Colonic mucosa (tissue), 4 donors: Measurements from ENCODE around the gene HPGDS. TPM values are rescaled to one million over a fixed set of nuclear protein-coding genes. Genes with fewer than 3 reads are reported as not detected.

ENCODE experiments used
- DNase-seq: peaks from one replicate; pipeline ENCODE4 v3.0.0-alpha.2; 2020
- H3K27ac ChIP-seq: fragments of 200-600 bp; one replicate; pipeline ENCODE4 v1.8.0; 2021
- H3K27me3 ChIP-seq: fragments of 200-600 bp; one replicate; pipeline ENCODE4 v1.8.0; 2021
- H3K36me3 ChIP-seq: fragments of 200-600 bp; one replicate; pipeline ENCODE4 v1.8.0; 2021
- H3K4me1 ChIP-seq: fragments of 200-600 bp; one replicate; pipeline ENCODE4 v1.8.0; 2021; ENCODE audit warnings: mild to moderate bottlenecking
- H3K4me3 ChIP-seq: fragments of 200-600 bp; one replicate; pipeline ENCODE4 v1.8.0; 2021
- H3K9ac ChIP-seq, 2 donors: one replicate each; pipeline ENCODE4 v1.7.0; 2013; ENCODE audit warnings: control low read depth in 2 of 2, low read depth in 2 of 2, low read length in 2 of 2
- H3K9me3 ChIP-seq: fragments of 200-600 bp; one replicate; pipeline ENCODE4 v1.8.0; 2021
- CTCF ChIP-seq: fragments of 200-600 bp; IDR thresholded peaks from one replicate; pipeline ENCODE4 v1.8.0; 2022; ENCODE audit warnings: antibody characterized with exemption, mild to moderate bottlenecking
- intact Hi-C: fragments of 100-400 bp; cut with DNase I; formaldehyde crosslinking; loops from one replicate; pipeline ENCODE4 v1.14.1; 2022
- total RNA-seq, 2 donors: library from RNA; stranded (reverse); fragmentation: NEBNext Ultra II Directional in 1 of 2; extraction: Animal tissue kit (Norgen Biotek cat#: 25700) in 1 of 2; gene quantifications; one replicate each; pipeline ENCODE4 v1.2.1, GENCODE V29; 2021
- donor health status: healthy.
- donor health status: DM: no; HTN: no; CAD: no.
- donor health status: DM: no; HTN: no; CAD: no.

The HPGDS gene
- total RNA-seq, 2 donors from 2014 or later, result 1.5 to 1.7 TPM

DNA sequence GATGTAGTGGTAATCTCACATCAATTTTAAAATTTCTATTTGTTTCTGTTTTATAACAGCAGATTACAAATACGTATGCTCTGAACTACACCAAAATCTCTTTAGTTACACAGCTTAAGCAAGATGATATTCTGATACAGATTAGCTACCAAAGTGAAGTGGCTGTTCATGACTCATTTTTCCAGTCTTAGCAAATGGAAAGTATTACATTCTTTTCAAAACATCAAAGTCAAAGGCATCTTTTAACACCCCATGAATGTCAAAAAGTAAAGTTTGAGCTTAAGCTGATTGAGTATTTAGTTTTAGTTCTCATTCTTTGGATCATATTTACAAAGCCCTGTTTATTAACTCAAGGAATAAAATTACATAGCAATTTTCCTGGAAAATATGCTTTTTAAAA lies 6.6 kb upstream of the HPGDS start:
- H3K9ac ChIP-seq, result no peak overlapping the region
- intact Hi-C loops, result no loop called here
- no peak for DNase-seq
- H3K27me3 ChIP-seq, result no peaks in the 10 kb centered on the region
- no peaks in the 10 kb centered on the region for H3K4me1 ChIP-seq
- no peak overlapping the region for H3K27ac ChIP-seq
- H3K36me3 ChIP-seq, result no peaks in the 10 kb centered on the region
- no peaks in the 10 kb centered on the region for H3K9me3 ChIP-seq
- H3K4me3 ChIP-seq, result no peak overlapping the region
- no peak for TF ChIP-seq CTCF

DNA sequence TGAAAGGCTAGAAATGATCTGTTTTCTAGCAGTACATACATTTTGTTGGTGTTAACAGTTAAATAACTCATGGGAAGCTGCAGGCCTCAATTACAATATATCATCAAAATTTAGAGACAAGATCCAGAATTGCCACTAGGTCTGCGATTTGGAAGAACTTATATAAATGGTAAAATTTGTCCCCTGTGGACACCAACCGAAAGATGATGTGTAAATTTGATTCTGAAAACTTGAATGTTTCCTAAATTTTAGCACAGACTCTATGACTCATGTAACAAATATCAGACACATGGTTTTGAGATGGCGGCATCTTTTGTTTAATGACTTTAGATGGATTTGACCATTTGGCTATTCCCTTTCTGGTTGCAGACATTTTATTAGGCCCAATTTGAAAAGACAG lies 6.0 kb upstream of the HPGDS start:
- Histone ChIP-seq H3K9ac (no peak overlapping the region), H3K27ac (no peak overlapping the region), H3K4me1 (no peaks in the 10 kb centered on the region), H3K9me3 (no peaks in the 10 kb centered on the region), H3K4me3 (no peak overlapping the region), H3K27me3 (no peaks in the 10 kb centered on the region), H3K36me3 (no peaks in the 10 kb centered on the region)
- no peak for DNase-seq
- intact Hi-C loops, result no loop called here
- no peak for TF ChIP-seq CTCF

GRCh38 chr4:94346541-94346940 lies 3.9 kb upstream of the HPGDS start:
- no peak overlapping the region for H3K4me3 ChIP-seq
- H3K9me3 ChIP-seq, result no peaks in the 10 kb centered on the region
- H3K36me3 ChIP-seq, result no peaks in the 10 kb centered on the region
- no peaks in the 10 kb centered on the region for H3K4me1 ChIP-seq
- H3K27ac ChIP-seq, result no peak overlapping the region
- no peak overlapping the region for H3K9ac ChIP-seq
- no peak for DNase-seq
- no peaks in the 10 kb centered on the region for H3K27me3 ChIP-seq
- intact Hi-C loops, result no loop called here
- TF ChIP-seq CTCF, result no peak

GRCh38 chr4:94345969-94346368 lies 3.3 kb upstream of the HPGDS start:
- no peak for TF ChIP-seq CTCF
- H3K4me3 ChIP-seq, result no peak overlapping the region
- H3K27me3 ChIP-seq, result no peaks in the 10 kb centered on the region
- intact Hi-C loops, result no loop called here
- no peak overlapping the region for H3K27ac ChIP-seq
- H3K36me3 ChIP-seq, result no peaks in the 10 kb centered on the region
- H3K9me3 ChIP-seq, result no peaks in the 10 kb centered on the region
- no peaks in the 10 kb centered on the region for H3K4me1 ChIP-seq
- H3K9ac ChIP-seq, result no peak overlapping the region
- no peak for DNase-seq

DNA sequence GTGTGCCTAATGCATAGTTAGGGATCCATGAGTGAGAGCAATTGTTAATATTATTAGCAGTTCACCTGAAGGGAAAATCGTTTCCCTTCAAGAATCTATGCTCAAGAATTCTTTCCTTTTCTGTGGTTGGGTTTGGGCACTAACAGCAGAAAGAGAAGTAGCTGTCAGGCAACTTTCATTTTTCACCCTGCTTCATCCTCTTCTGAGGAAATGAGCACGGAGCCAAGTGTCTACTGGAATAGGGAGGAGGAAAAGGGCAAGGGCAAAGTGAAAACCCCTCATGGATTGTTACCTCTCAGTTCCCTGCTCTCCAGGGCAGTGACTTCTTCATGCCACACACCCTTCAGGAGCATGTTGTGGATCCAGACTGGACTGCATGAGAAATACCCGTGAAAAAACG lies 2.6 kb upstream of the HPGDS start:
- no peaks in the 10 kb centered on the region for H3K4me1 ChIP-seq
- no peak for TF ChIP-seq CTCF
- no peaks in the 10 kb centered on the region for H3K9me3 ChIP-seq
- H3K36me3 ChIP-seq, result no peaks in the 10 kb centered on the region
- DNase-seq, result no peak
- no peak overlapping the region for H3K4me3 ChIP-seq
- intact Hi-C loops, result no loop called here
- H3K27me3 ChIP-seq, result no peaks in the 10 kb centered on the region
- no peak overlapping the region for H3K27ac ChIP-seq
- no peak overlapping the region for H3K9ac ChIP-seq

- Histone ChIP-seq H3K4me3 (no peak overlapping the region), H3K27ac (no peak overlapping the region), H3K9me3 (no peaks in the 10 kb centered on the region)
Measured at GRCh38 chr4:94344457-94344856, 1.8 kb upstream of the HPGDS start.

More at GRCh38 chr4:94344457-94344856, 1.8 kb upstream of the HPGDS start:
- Histone ChIP-seq H3K36me3 (no peaks in the 10 kb centered on the region), H3K4me1 (no peaks in the 10 kb centered on the region), H3K27me3 (no peaks in the 10 kb centered on the region), H3K9ac (no peak overlapping the region)
- intact Hi-C loops, result no loop called here
- TF ChIP-seq CTCF, result no peak
- DNase-seq, result no peak
